Adrenal gland (tissue), 12 donors: ENCODE data around the gene SLC44A2. TPM values are rescaled to one million over a fixed set of nuclear protein-coding genes. Genes with fewer than 3 reads are reported as not detected.

ENCODE experiments used
- DNase-seq, 7 donors: peaks; one replicate each; pipeline ENCODE4 v3.0.0-alpha.2; 2019 to 2020
- H3K27ac ChIP-seq, 5 donors: fragments of 200-600 bp; sonication (generic) in 4 of 5; 1 replicate in 3 of 5; 2 replicates in 2 of 5; pipeline versions ENCODE4 v1.5.1 to v1.8.0; 2016 to 2020; ENCODE audit warnings: mild to moderate bottlenecking in 1 of 5
- H3K27me3 ChIP-seq: fragments of 200-600 bp; 2 replicates; pipeline ENCODE4 v1.8.0; 2021
- H3K36me3 ChIP-seq, 2 donors: fragments of 200-600 bp; replicated peaks in 1 of 2; 1 replicate in 1 of 2; 2 replicates in 1 of 2; pipeline versions ENCODE4 v1.5.1 to v1.8.0; 2018 to 2022
- H3K4me1 ChIP-seq, 2 donors: fragments of 200-600 bp; replicated peaks in 1 of 2; 1 replicate in 1 of 2; 2 replicates in 1 of 2; pipeline versions ENCODE4 v1.5.1 to v1.8.0; 2018 to 2021
- H3K4me3 ChIP-seq, 4 donors: fragments of 200-600 bp; sonication (generic) in 3 of 4; one replicate each; pipeline ENCODE4 v1.5.1; 2016 to 2018
- H3K9me3 ChIP-seq, 3 donors: fragments of 200-600 bp; sonication (generic) in 1 of 3; replicated peaks in 1 of 3; 1 replicate in 2 of 3; 2 replicates in 1 of 3; pipeline versions ENCODE4 v1.5.1 to v1.8.0; 2016 to 2021
- CTCF ChIP-seq, 6 experiments: fragments of 450-650 bp in 4 of 6; fragments of 200-600 bp in 2 of 6; sonication (generic) in 1 of 6; IDR thresholded peaks; 1 replicate in 5 of 6; 2 replicates in 1 of 6; pipeline versions ENCODE4 v1.5.1 to v1.8.0; 2016 to 2021; ENCODE audit warnings: antibody characterized with exemption in 6 of 6, mild to moderate bottlenecking in 2 of 6, moderate library complexity in 1 of 6
- POLR2A ChIP-seq, 2 donors: fragments of 450-650 bp; IDR thresholded peaks; one replicate each; pipeline ENCODE4 v1.6.1; 2017; ENCODE audit warnings: antibody characterized with exemption in 2 of 2, mild to moderate bottlenecking in 2 of 2, moderate library complexity in 1 of 2
- WGBS, 4 donors: extraction: QIAGEN DNeasy Blood & Tissue Kit in 2 of 4; methylation state at CpG; one replicate each; pipeline versions ENCODE4 v1.1.5 to v1.1.7; 2013 to 2017; 5-methylcytosine and 5-hydroxymethylcytosine counted together
- intact Hi-C, 2 donors: fragments of 100-400 bp; cut with DNase I; formaldehyde crosslinking; loops; one replicate each; pipeline versions ENCODE4 v1.14.1 to v1.15.0; 2022 to 2023
- polyA plus RNA-seq, 3 donors: library from polyadenylated mRNA; stranded (reverse); fragments of 200-250 nt in 2 of 3; fragments of 350-450 nt in 1 of 3; fragmentation: Illumina TruSeq in 1 of 3; extraction: RNeasy Lipid Tissue Mini Kit (QIAGEN cat#74804) in 1 of 3; gene quantifications; one replicate each; pipeline ENCODE4 v1.2.3, GENCODE V29; 2013 to 2014
- total RNA-seq, 9 donors: library from RNA; depleted of rRNA in 4 of 9; stranded (reverse); fragments of >200 nt in 4 of 9; fragments of 120-200 nt in 1 of 9; fragmentation: NEBNext Ultra II Directional in 1 of 9; extraction: Animal tissue kit (Norgen Biotek cat#: 25700) in 1 of 9; gene quantifications; one replicate each; pipeline versions ENCODE4 v1.1.0 to v1.2.4, GENCODE V29; 2013 to 2023
- donor health status: healthy with polysubstance abuse.
- donor health status: Bipolar disorder and iron deficiency.
- donor health status: DM: yes; HTN: yes; CAD: no.
- donor health status: DM: no; HTN: no; CAD: no.
- donor health status: DM: no; HTN: no; CAD: no.
- donor health status: DM: yes; HTN: yes; CAD: no.

SLC44A2 gene
- total and polyA plus RNA-seq, 12 donors, result 20.4 to 188 (median 87.4) TPM

- 78 to 91% (median 85%) methylated on average over 8 to 12 of the region's 12 CpGs for WGBS, 4 donors
- peaks cover 0 to 84% of the 10 kb centered on the region in 2 donors for H3K36me3 ChIP-seq
- H3K9me3 ChIP-seq, result no peaks in the 10 kb centered on the region
- no peak for DNase-seq
- no peak overlapping the region for H3K27ac ChIP-seq
- TF ChIP-seq CTCF (IDR thresholded peaks at IDR 0.05), result no peak
- no peak for TF ChIP-seq POLR2A (IDR thresholded peaks at IDR 0.05)
- intact Hi-C loops, result no loop called here
- H3K4me1 ChIP-seq, result no peaks in the 10 kb centered on the region
- no peak overlapping the region for H3K4me3 ChIP-seq
- H3K27me3 ChIP-seq, result no peaks in the 10 kb centered on the region
Observed at GRCh38 chr19:10678813-10679212, 53.5 kb downstream of the SLC44A2 start.

- H3K36me3 ChIP-seq, result peaks cover 0 to 91% of the 10 kb centered on the region in 2 donors
- H3K9me3 ChIP-seq, result no peaks in the 10 kb centered on the region
- DNase-seq, result no peak
- no peaks in the 10 kb centered on the region for H3K27me3 ChIP-seq
- WGBS, 4 donors, result 86 to 92% (median 89%) methylated on average over 7 to 18 of the region's 18 CpGs
- no peak overlapping the region for H3K27ac ChIP-seq
- TF ChIP-seq CTCF (IDR thresholded peaks at IDR 0.05) (no peak), POLR2A (IDR thresholded peaks at IDR 0.05) (no peak)
- intact Hi-C loops, result no loop called here
- no peak overlapping the region for H3K4me3 ChIP-seq
- H3K4me1 ChIP-seq, result no peaks in the 10 kb centered on the region
Observed at GRCh38 chr19:10679743-10680142, 54.4 kb downstream of the SLC44A2 start.

GRCh38 chr19:10680545-10681135 is 55.3 kb downstream of the SLC44A2 start:
- no peak overlapping the region for H3K27ac ChIP-seq
- DNase-seq, result no peak
- H3K4me3 ChIP-seq, result no peak overlapping the region
- H3K27me3 ChIP-seq, result no peaks in the 10 kb centered on the region
- TF ChIP-seq POLR2A (IDR thresholded peaks at IDR 0.05), result no peak
- TF ChIP-seq CTCF (IDR thresholded peaks at IDR 0.05), result no peak
- no peaks in the 10 kb centered on the region for H3K9me3 ChIP-seq
- intact Hi-C loops, result no loop called here
- H3K36me3 ChIP-seq, result peaks cover 0 to 90% of the 10 kb centered on the region in 2 donors
- H3K4me1 ChIP-seq, result no peaks in the 10 kb centered on the region
- 85 to 91% (median 89%) methylated on average over 10 to 15 of the region's 15 CpGs for WGBS, 4 donors

GRCh38 chr19:10681658-10682057 is 56.3 kb downstream of the SLC44A2 start:
- Histone ChIP-seq H3K27ac (no peak overlapping the region), H3K27me3 (no peaks in the 10 kb centered on the region), H3K36me3 (peaks cover 0 to 94% of the 10 kb centered on the region in 2 donors), H3K4me3 (no peak overlapping the region), H3K9me3 (no peaks in the 10 kb centered on the region), H3K4me1 (no peaks in the 10 kb centered on the region)
- no peak for DNase-seq
- WGBS, 4 donors, result 70 to 94% (median 81%) methylated on average over 1 to 4 of the region's 4 CpGs
- TF ChIP-seq POLR2A (IDR thresholded peaks at IDR 0.05) (no peak), CTCF (IDR thresholded peaks at IDR 0.05) (no peak)
- intact Hi-C loops, result no loop called here
